H1 (cell line): ENCODE measurements around the gene MIB2. TPM values are rescaled to one million over a fixed set of nuclear protein-coding genes. Genes with fewer than 3 reads are reported as not detected.

Source experiments
- CTCF ChIA-PET: fragments of 300-600 bp; sonication (Branson Sonifier 250); formaldehyde crosslinking; loops from one replicate; lab custom pipeline; 2021; ENCODE audit not compliant: partially characterized antibody; lab: Charles Lee
- POLR2A ChIA-PET: fragments of 300-600 bp; sonication (Branson Sonifier 250); formaldehyde crosslinking; loops from one replicate; lab custom pipeline; 2021; ENCODE audit warnings: inconsistent platforms; ENCODE audit not compliant: partially characterized antibody; lab: Charles Lee
- DNase-seq, 2 experiments: peaks; one replicate each; pipeline versions ENCODE4 v3.0.0 to v3.0.0-alpha.2; 2010 to 2022; ENCODE audit warnings: low spot score in 2 of 2, low read depth in 1 of 2, mixed read lengths in 1 of 2
- FAIRE-seq: peaks from 2 replicates; lab custom pipeline; 2011; peaks lifted over from hg19 to GRCh38; lab: Jason Lieb, UNC
- H2AFZ ChIP-seq: 2 replicates; pipeline ENCODE4 v1.8.1; 2012; ENCODE audit warnings: low read length, inconsistent platforms
- H2AK5ac ChIP-seq: 2 replicates; pipeline ENCODE4 v1.6.1; 2013; ENCODE audit warnings: low read depth, low read length
- H2BK120ac ChIP-seq: replicated peaks from 2 replicates; pipeline ENCODE3; 2013; ENCODE audit warnings: low read depth, low read length, inconsistent platforms
- H2BK12ac ChIP-seq: 2 replicates; pipeline ENCODE4 v1.6.1; 2013; ENCODE audit warnings: low read depth, low read length
- H2BK15ac ChIP-seq: 2 replicates; pipeline ENCODE4 v1.6.1; 2013; ENCODE audit warnings: low read length
- H2BK20ac ChIP-seq: 2 replicates; pipeline ENCODE4 v1.6.1; 2013; ENCODE audit warnings: low read length
- H2BK5ac ChIP-seq: 2 replicates; pipeline ENCODE4 v1.6.1; 2013; ENCODE audit warnings: low read depth, low read length
- H3K14ac ChIP-seq: 2 replicates; pipeline ENCODE4 v1.6.1; 2013; ENCODE audit warnings: inconsistent platforms; ENCODE audit not compliant: insufficient read length
- H3K18ac ChIP-seq: 2 replicates; pipeline ENCODE4 v1.6.1; 2013; ENCODE audit warnings: low read length; ENCODE audit errors: extremely low read depth
- H3K23ac ChIP-seq: 2 replicates; pipeline ENCODE4 v1.6.1; 2013; ENCODE audit warnings: inconsistent platforms; ENCODE audit not compliant: insufficient read length
- H3K23me2 ChIP-seq: 2 replicates; pipeline ENCODE4 v1.6.1; 2013; ENCODE audit warnings: low read depth, low read length
- H3K27ac ChIP-seq: 2 replicates; pipeline ENCODE4 v1.6.1; 2011; ENCODE audit warnings: low read depth, low read length, inconsistent platforms
- H3K27me3 ChIP-seq, 4 experiments: replicated peaks in 1 of 4; 1 replicate in 1 of 4; 2 replicates in 3 of 4; pipeline versions ENCODE4 v1.6.1 to v1.8.1; 2011 to 2013; ENCODE audit warnings: low read length in 3 of 4, mild to moderate bottlenecking in 3 of 4, inconsistent platforms in 2 of 4, mixed read lengths in 2 of 4, moderate library complexity in 1 of 4; ENCODE audit not compliant: control insufficient read depth in 3 of 4, insufficient read depth in 3 of 4; ENCODE audit errors: extremely low read depth in 1 of 4
- H3K36me3 ChIP-seq, 4 experiments: 2 replicates each; pipeline versions ENCODE4 v1.6.1 to v1.8.1; 2011 to 2013; ENCODE audit warnings: mild to moderate bottlenecking in 4 of 4, low read length in 3 of 4, moderate library complexity in 2 of 4, control low read depth in 1 of 4, inconsistent platforms in 1 of 4; ENCODE audit not compliant: insufficient read depth in 4 of 4, control insufficient read depth in 2 of 4
- H3K4ac ChIP-seq: replicated peaks from 2 replicates; pipeline ENCODE3; 2013; ENCODE audit warnings: low read length, low read depth, mixed read lengths, inconsistent platforms; ENCODE audit not compliant: insufficient read length
- H3K4me1 ChIP-seq, 4 experiments: replicated peaks in 1 of 4; 1 replicate in 1 of 4; 2 replicates in 3 of 4; pipeline versions ENCODE4 v1.6.1 to v1.8.1; 2011 to 2013; ENCODE audit warnings: low read length in 3 of 4, inconsistent platforms in 2 of 4, mixed read lengths in 1 of 4; ENCODE audit not compliant: insufficient read depth in 4 of 4, control insufficient read depth in 3 of 4
- H3K4me2 ChIP-seq, 2 experiments: 2 replicates each; pipeline versions ENCODE4 v1.6.1 to v1.8.1; 2011 to 2013; ENCODE audit warnings: low read depth in 2 of 2, low read length in 2 of 2, control low read depth in 1 of 2, inconsistent platforms in 1 of 2, mild to moderate bottlenecking in 1 of 2; ENCODE audit not compliant: insufficient read depth in 1 of 2
- H3K4me3 ChIP-seq, 4 experiments: fragments of 200-600, 300-600 bp in 1 of 4; sonication (generic), shearing (Covaris generic), sonication (Bioruptor Twin) in 1 of 4; 2 replicates each; pipeline versions ENCODE4 v1.5.1 to v1.8.1; 2011 to 2016; ENCODE audit warnings: low read length in 4 of 4, low read depth in 3 of 4, control low read depth in 2 of 4, inconsistent platforms in 2 of 4, mild to moderate bottlenecking in 2 of 4, mixed read lengths in 1 of 4, moderate library complexity in 1 of 4; ENCODE audit not compliant: insufficient read depth in 2 of 4; ENCODE audit errors: extremely low read depth in 1 of 4
- H3K56ac ChIP-seq: replicated peaks from 2 replicates; pipeline ENCODE3; 2013; ENCODE audit warnings: low read depth, mild to moderate bottlenecking, mixed read lengths, low read length, inconsistent platforms; ENCODE audit not compliant: insufficient read length
- H3K79me1 ChIP-seq: 2 replicates; pipeline ENCODE4 v1.6.1; 2013; ENCODE audit warnings: low read depth, low read length, control low read depth
- H3K79me2 ChIP-seq, 2 experiments: 2 replicates each; pipeline versions ENCODE4 v1.6.1 to v1.8.1; 2012 to 2013; ENCODE audit warnings: low read length in 2 of 2, mild to moderate bottlenecking in 2 of 2, inconsistent platforms in 1 of 2; ENCODE audit not compliant: insufficient read depth in 2 of 2, control insufficient read depth in 1 of 2
- H3K9ac ChIP-seq, 4 experiments: replicated peaks in 1 of 4; 1 replicate in 1 of 4; 2 replicates in 3 of 4; pipeline versions ENCODE4 v1.6.1 to v1.8.1; 2011 to 2013; ENCODE audit warnings: low read depth in 3 of 4, low read length in 3 of 4, control low read depth in 2 of 4, mild to moderate bottlenecking in 2 of 4, moderate library complexity in 2 of 4, inconsistent platforms in 1 of 4; ENCODE audit errors: extremely low read depth in 1 of 4
- H3K9me3 ChIP-seq, 2 experiments: 2 replicates each; pipeline versions ENCODE4 v1.6.1 to v1.8.1; 2012 to 2013; ENCODE audit warnings: mild to moderate bottlenecking in 2 of 2, moderate library complexity in 2 of 2, control low read depth in 1 of 2, inconsistent platforms in 1 of 2, low read depth in 1 of 2, low read length in 1 of 2, mixed read lengths in 1 of 2; ENCODE audit not compliant: insufficient read depth in 2 of 2
- H4K20me1 ChIP-seq, 2 experiments: replicated peaks in 1 of 2; 2 replicates each; pipeline versions ENCODE3 to v1.8.1; 2011 to 2013; ENCODE audit warnings: inconsistent platforms in 2 of 2, low read length in 2 of 2, mild to moderate bottlenecking in 1 of 2; ENCODE audit not compliant: insufficient read depth in 2 of 2, control insufficient read depth in 1 of 2
- H4K5ac ChIP-seq: 2 replicates; pipeline ENCODE4 v1.6.1; 2013; ENCODE audit warnings: low read length, low read depth, mixed read lengths, inconsistent platforms; ENCODE audit not compliant: insufficient read length
- H4K8ac ChIP-seq: 2 replicates; pipeline ENCODE4 v1.8.0; 2013; ENCODE audit warnings: mild to moderate bottlenecking, moderate library complexity, low read length, inconsistent platforms; ENCODE audit not compliant: insufficient read depth; ENCODE audit errors: extremely low read depth
- H4K91ac ChIP-seq: replicated peaks from 2 replicates; pipeline ENCODE3; 2013; ENCODE audit warnings: low read length, mixed read lengths, inconsistent platforms; ENCODE audit not compliant: insufficient read length
- ASH2L ChIP-seq: fragments of 200-600, 300-600 bp; sonication (generic); IDR thresholded peaks from one replicate; pipeline ENCODE4 v1.7.1; 2017; ENCODE audit warnings: low read length
- CBX5 ChIP-seq: fragments of 300-800, 300-1000 bp; sonication (generic); IDR thresholded peaks from 2 replicates; pipeline ENCODE4 v1.7.1; 2016; ENCODE audit warnings: antibody characterized with exemption, low read length, low read depth
- CBX8 ChIP-seq: fragments of 300-800, 300-1000 bp; sonication (generic); IDR thresholded peaks from 2 replicates; pipeline ENCODE4 v1.7.1; 2016; ENCODE audit warnings: low read depth, low read length, borderline replicate concordance
- CTBP2 ChIP-seq: IDR thresholded peaks from 2 replicates; pipeline ENCODE4 v1.7.0; 2011; ENCODE audit warnings: borderline replicate concordance, mild to moderate bottlenecking, moderate library complexity, mixed read lengths, low read length; ENCODE audit not compliant: insufficient read depth, insufficient read length
- HDAC2 ChIP-seq, 2 experiments: fragments of 300-600 bp in 1 of 2; sonication (generic) in 1 of 2; IDR thresholded peaks; 2 replicates each; pipeline ENCODE4 v1.6.1; 2011 to 2012; ENCODE audit warnings: low read depth in 2 of 2, low read length in 2 of 2, mild to moderate bottlenecking in 2 of 2, moderate library complexity in 2 of 2, borderline replicate concordance in 1 of 2, inconsistent platforms in 1 of 2
- JUND ChIP-seq: IDR thresholded peaks from 2 replicates; pipeline ENCODE4 v1.6.1; 2011; ENCODE audit warnings: mild to moderate bottlenecking, improper control_type of control experiment, low read length
- SIX5 ChIP-seq: IDR thresholded peaks from 2 replicates; pipeline ENCODE4 v1.6.1; 2011; ENCODE audit warnings: mild to moderate bottlenecking, low read depth, low read length
- WGBS, 2 experiments: shearing (Covaris generic) in 1 of 2; methylation state at CpG; one replicate each; pipeline versions ENCODE4 v1.1.6 to v1.1.7; 2013 to 2015; ENCODE audit warnings: low lambda C conversion rate in 2 of 2, mixed read lengths in 2 of 2, inconsistent platforms in 1 of 2, low coverage in 1 of 2, missing lambda C conversion rate in 1 of 2; ENCODE audit not compliant: insufficient replicate concordance in 2 of 2, insufficient coverage in 1 of 2, insufficient read length in 1 of 2; ENCODE audit errors: extremely low coverage in 1 of 2, missing lambda C conversion rate in 1 of 2; 5-methylcytosine and 5-hydroxymethylcytosine counted together
- polyA plus RNA-seq, 7 experiments: library from polyadenylated mRNA; depleted of rRNA in 3 of 7; stranded (reverse) in 5 of 7; unstranded in 2 of 7; fragments of >200 nt in 5 of 7; fragments of 200-250 nt in 2 of 7; gene quantifications; 1 replicate in 5 of 7; 2 replicates in 1 of 7; 4 replicates in 1 of 7; pipeline versions ENCODE4 v1.2.1 to v1.2.3, GENCODE V29; 2011 to 2013; ENCODE audit warnings: missing spikeins in 2 of 7, mixed read lengths in 2 of 7
- total RNA-seq: library from RNA; stranded (reverse); fragmentation: NEBNext Ultra II Directional; extraction: Animal tissue kit (Norgen Biotek cat#: 25700); gene quantifications from 2 replicates; pipeline ENCODE4 v1.2.1, GENCODE V29; 2021

Gene MIB2
- total and polyA plus RNA-seq, 2 of the 8 experiments (the other 6 are each of a cell fraction or from before 2014, with no cell fraction given) = 32.5 to 60.0 TPM

- H2BK120ac ChIP-seq = no peak overlapping the region
- 0% methylated on average over 12 of the region's 23 CpGs; no CpG with 5 or more reads in 1 of the 2 experiments for WGBS, 2 experiments
- FAIRE-seq = no peak
- no peak overlapping the region for H3K18ac ChIP-seq
- no peak overlapping the region for H4K91ac ChIP-seq
- H2AK5ac ChIP-seq = no peak overlapping the region
- H3K9ac ChIP-seq = peak overlapping the region; percentile 25 to 41 (median 30); a peak in 4 of 7 replicates
- H3K23me2 ChIP-seq = peaks cover 6% of the 10 kb centered on the region; the same call in 1 of the 2 replicates
- H2BK20ac ChIP-seq = no peak overlapping the region
- H2BK5ac ChIP-seq = peak overlapping the region; percentile 8; the same call in 1 of the 2 replicates
- peak overlapping the region; percentile 80 to 97 (median 92) for H3K4me3 ChIP-seq
- no peak for TF ChIP-seq CBX5
- TF ChIP-seq CTBP2 = no peak
- TF ChIP-seq JUND = no peak
- TF ChIP-seq ASH2L = peak; percentile 9
- no peak for TF ChIP-seq CBX8
- 0 out of 4 replicates have a peak, but pooled peaks of 1 of the 2 experiments have one; percentile 69 for TF ChIP-seq HDAC2 (IDR thresholded peaks at IDR 0.05; ENCODE audit: borderline replicate concordance in 1 of 2, low read depth in 2 of 2, low read length in 2 of 2)
- no peak for TF ChIP-seq SIX5
- no peaks in the 10 kb centered on the region; a peak in 1 of 7 replicates for H3K27me3 ChIP-seq
- no peak overlapping the region for H4K5ac ChIP-seq
- POLR2A ChIA-PET = interaction anchor here (1.0 to 4.6 kb wide), 13 partner anchors 10 to 290 kb away, joined by 3 to 34 read pairs (median 8); partner anchors contain the start of genes MMP23B and SSU72
- H4K8ac ChIP-seq = no peak overlapping the region; the same call in none of the 2 replicates
- no peaks in the 10 kb centered on the region for H3K36me3 ChIP-seq
- peaks cover 3% of the 10 kb centered on the region for H3K79me1 ChIP-seq
- H2BK12ac ChIP-seq = no peak overlapping the region
- H3K79me2 ChIP-seq = peaks cover 0 to 13% of the 10 kb centered on the region in 2 experiments; a peak in 2 of 4 replicates
- H2BK15ac ChIP-seq = no peak overlapping the region
- H3K4me1 ChIP-seq = peaks cover 0 to 13% (median 5%) of the 10 kb centered on the region in 4 experiments; a peak in 5 of 7 replicates
- peak overlapping the region; percentile 62 to 94 for H3K4me2 ChIP-seq
- CTCF ChIA-PET = interaction anchor here (1.2 to 2.2 kb wide), 6 partner anchors 12 to 74 kb away, joined by 3 to 10 read pairs (median 6); no protein-coding TSS in a partner anchor
- H3K14ac ChIP-seq = no peak overlapping the region
- DNase-seq = no peak
- no peaks in the 10 kb centered on the region for H3K9me3 ChIP-seq
- H2AFZ ChIP-seq = no peak overlapping the region
- H3K27ac ChIP-seq = no peak overlapping the region
- H4K20me1 ChIP-seq = peaks cover 6 to 22% of the 10 kb centered on the region in 2 experiments
- no peak overlapping the region for H3K4ac ChIP-seq
- no peak overlapping the region for H3K23ac ChIP-seq
- H3K56ac ChIP-seq = no peak overlapping the region
Measured at GRCh38 chr1:1614954-1615255, 395 bp upstream of the MIB2 start.
